Lung (tissue), 12 donors: Measurements from ENCODE around the gene FGG. TPM values are rescaled to one million over a fixed set of nuclear protein-coding genes. Genes with fewer than 3 reads are reported as not detected.

Experiments used
- ATAC-seq: fragments of 200-7000 bp; cut with Tn5 transposase; one replicate; pipeline ENCODE4 v1.9.1; 2020; ENCODE audit warnings: moderate number of reproducible peaks; ENCODE audit not compliant: insufficient read depth, low FRiP score
- DNase-seq, 3 donors: peaks; one replicate each; pipeline ENCODE4 v3.0.0-alpha.2; 2013 to 2017
- H3K27ac ChIP-seq, 2 donors: one replicate each; pipeline ENCODE4 v1.5.1; 2013; ENCODE audit warnings: mild to moderate bottlenecking in 2 of 2, moderate library complexity in 2 of 2, control low read depth in 1 of 2, inconsistent platforms in 1 of 2, low read depth in 1 of 2, low read length in 1 of 2
- H3K27me3 ChIP-seq, 3 donors: one replicate each; pipeline ENCODE4 v1.5.1; 2013; ENCODE audit warnings: low read length in 2 of 3; ENCODE audit not compliant: control insufficient read depth in 3 of 3, insufficient read depth in 3 of 3
- H3K36me3 ChIP-seq, 4 donors: one replicate each; pipeline ENCODE4 v1.5.1; 2013; ENCODE audit warnings: low read length in 4 of 4, mild to moderate bottlenecking in 1 of 4, moderate library complexity in 1 of 4; ENCODE audit not compliant: control insufficient read depth in 4 of 4, insufficient read depth in 4 of 4
- H3K4me1 ChIP-seq, 5 donors: one replicate each; pipeline ENCODE4 v1.5.1; 2013; ENCODE audit warnings: low read length in 5 of 5, mild to moderate bottlenecking in 2 of 5, moderate library complexity in 1 of 5; ENCODE audit not compliant: control insufficient read depth in 5 of 5, insufficient read depth in 5 of 5
- H3K4me3 ChIP-seq: one replicate; pipeline ENCODE4 v1.5.1; 2013; ENCODE audit warnings: mild to moderate bottlenecking, control low read depth, moderate library complexity
- H3K9ac ChIP-seq, 2 donors: one replicate each; pipeline ENCODE4 v1.5.1; 2013; ENCODE audit warnings: low read length in 2 of 2, control low read depth in 1 of 2; ENCODE audit not compliant: insufficient read depth in 1 of 2
- H3K9me3 ChIP-seq, 4 donors: one replicate each; pipeline ENCODE4 v1.5.1; 2013; ENCODE audit warnings: low read length in 3 of 4, mild to moderate bottlenecking in 1 of 4, moderate library complexity in 1 of 4; ENCODE audit not compliant: control insufficient read depth in 4 of 4, insufficient read depth in 3 of 4
- CTCF ChIP-seq: IDR thresholded peaks from 2 replicates; pipeline ENCODE4 v1.5.1; 2012; ENCODE audit warnings: mild to moderate bottlenecking; ENCODE audit errors: control extremely low read depth, extremely low read depth
- WGBS, 2 donors: extraction: QIAGEN DNeasy Blood & Tissue Kit; methylation state at CpG; one replicate each; pipeline ENCODE4 v1.1.7; 2013; 5-methylcytosine and 5-hydroxymethylcytosine counted together
- polyA plus RNA-seq, 2 donors: library from polyadenylated mRNA; stranded (reverse); fragments of 200-250 nt; gene quantifications; one replicate each; pipeline ENCODE4 v1.2.1, GENCODE V29; 2013
- total RNA-seq, 2 donors: library from RNA; depleted of rRNA in 1 of 2; stranded (reverse); fragments of >200 nt in 1 of 2; gene quantifications; one replicate each; pipeline ENCODE4 v1.2.1, GENCODE V29; 2014 to 2021
- donor health status: control.
- donor health status: control.
- donor health status: Bipolar disorder and iron deficiency.
- donor health status: healthy.
- donor health status: DM: yes; HTN: yes; CAD: no.

Gene FGG
- total and polyA plus RNA-seq, 4 donors: 0.91 to 172 (median 33.0) TPM

GRCh38 chr4:154615211-154615610, 2.8 kb upstream of the FGG start:
- WGBS, 2 donors: 91 to 94% methylated on average over 1 of the region's 1 CpG
- DNase-seq: no peak
- Histone ChIP-seq H3K4me1 (no peaks in the 10 kb centered on the region), H3K9ac (no peak overlapping the region), H3K36me3 (no peaks in the 10 kb centered on the region), H3K9me3 (peaks cover 0 to 2% (median 0%) of the 10 kb centered on the region in 4 donors), H3K27me3 (peaks cover 0 to 4% (median 0%) of the 10 kb centered on the region in 3 donors), H3K4me3 (no peak overlapping the region), H3K27ac (no peak overlapping the region)
- TF ChIP-seq CTCF: no peak
- ATAC-seq: no peak

GRCh38 chr4:154614306-154614705, 1.9 kb upstream of the FGG start:
- Histone ChIP-seq H3K27me3 (peaks cover 0 to 6% (median 0%) of the 10 kb centered on the region in 3 donors), H3K36me3 (no peaks in the 10 kb centered on the region), H3K4me1 (no peaks in the 10 kb centered on the region), H3K9me3 (no peaks in the 10 kb centered on the region), H3K9ac (no peak overlapping the region), H3K4me3 (no peak overlapping the region), H3K27ac (no peak overlapping the region)
- no peak for DNase-seq
- ATAC-seq: no peak
- no peak for TF ChIP-seq CTCF

GRCh38 chr4:154611833-154612232, 623 bp downstream of the FGG start:
- no peak for ATAC-seq
- Histone ChIP-seq H3K27me3 (peaks cover 0 to 6% (median 0%) of the 10 kb centered on the region in 3 donors), H3K27ac (no peak overlapping the region), H3K4me1 (no peaks in the 10 kb centered on the region), H3K36me3 (no peaks in the 10 kb centered on the region), H3K4me3 (no peak overlapping the region), H3K9ac (no peak overlapping the region), H3K9me3 (no peaks in the 10 kb centered on the region)
- 86 to 92% methylated on average over 1 of the region's 1 CpG for WGBS, 2 donors
- no peak for TF ChIP-seq CTCF
- no peak for DNase-seq

- H3K9ac ChIP-seq: no peak overlapping the region
- H3K4me1 ChIP-seq: no peaks in the 10 kb centered on the region
- H3K4me3 ChIP-seq: no peak overlapping the region
- no peaks in the 10 kb centered on the region for H3K36me3 ChIP-seq
- H3K27ac ChIP-seq: no peak overlapping the region
- no peaks in the 10 kb centered on the region for H3K9me3 ChIP-seq
- H3K27me3 ChIP-seq: peaks cover 0 to 6% (median 0%) of the 10 kb centered on the region in 3 donors
- ATAC-seq: no peak
- 44 to 55% methylated on average over 4 of the region's 4 CpGs for WGBS, 2 donors
- no peak for TF ChIP-seq CTCF
- DNase-seq: no peak
Measured at GRCh38 chr4:154610582-154610981, 1.9 kb downstream of the FGG start.
